Stromal cell of bone marrow (primary cell): ENCODE results near the gene TRPC4AP.
A peak's percentile ranks its signal among the peaks of the same experiment; 100 is the strongest.

ENCODE experiments used
- DNase-seq: peaks from one replicate; pipeline ENCODE4 v3.0.0-alpha.2; 2012; ENCODE audit warnings: low read depth

TRPC4AP gene

DNA sequence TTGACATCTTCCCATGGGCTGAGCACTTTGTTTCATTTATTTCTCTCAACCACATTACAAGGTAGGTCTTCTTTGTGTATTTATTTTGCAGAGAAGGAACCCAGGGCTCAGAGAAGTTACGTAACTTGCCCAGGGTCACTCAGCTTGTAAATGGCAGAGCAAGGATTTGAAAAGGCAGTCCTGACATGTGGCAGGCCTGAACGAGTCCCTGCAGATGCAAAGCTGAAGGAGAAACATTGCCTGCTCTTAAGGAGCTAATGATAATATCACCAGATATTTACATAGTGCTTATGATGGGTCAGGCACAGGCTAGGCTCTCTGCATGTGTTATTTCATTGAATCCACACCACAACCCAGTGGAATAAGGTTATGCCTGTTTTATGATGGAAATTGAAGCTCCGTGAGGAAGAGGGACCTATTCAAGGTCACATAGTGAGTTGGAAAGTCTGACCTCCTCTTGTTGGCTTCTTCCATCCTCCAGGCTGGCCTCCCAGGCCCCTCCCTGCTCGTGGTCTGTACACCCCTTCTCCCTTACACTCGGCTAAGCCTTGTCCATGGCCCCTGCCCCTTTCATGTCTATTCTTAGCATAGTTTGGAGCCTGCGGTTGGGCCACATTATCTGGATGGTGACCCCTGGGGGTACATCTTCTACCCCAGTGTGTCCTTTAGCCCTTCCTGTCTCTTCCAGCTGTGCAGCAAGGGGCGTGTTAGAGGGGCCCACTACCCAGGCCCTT lies 124.4 kb downstream of the TRPC4AP start:
- DNase-seq: no peak

- DNase-seq: no peak
These were observed 125.2 kb downstream of the TRPC4AP start for GRCh38 chr20:34967421-34967820.

DNA sequence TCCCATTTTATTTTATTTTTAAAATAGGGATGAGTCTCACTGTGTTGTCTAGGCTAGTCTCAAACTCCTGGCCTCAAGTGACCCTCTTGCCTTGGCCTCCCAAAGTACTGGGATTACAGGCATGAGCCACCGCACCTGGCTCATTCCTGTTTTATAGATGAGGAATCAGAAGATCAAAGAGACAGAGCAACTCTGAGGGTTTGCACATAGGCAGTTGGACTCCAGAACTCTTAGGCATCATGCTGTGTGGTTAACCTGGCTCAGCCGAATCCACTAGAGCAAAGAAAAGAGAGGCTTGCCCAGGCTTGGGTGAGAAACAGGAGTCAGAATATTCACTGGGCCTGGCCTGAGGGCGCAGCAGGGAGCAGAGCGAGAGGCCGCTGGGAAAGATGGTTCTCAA lies 127.6 kb downstream of the TRPC4AP start:
- DNase-seq: no peak

DNA sequence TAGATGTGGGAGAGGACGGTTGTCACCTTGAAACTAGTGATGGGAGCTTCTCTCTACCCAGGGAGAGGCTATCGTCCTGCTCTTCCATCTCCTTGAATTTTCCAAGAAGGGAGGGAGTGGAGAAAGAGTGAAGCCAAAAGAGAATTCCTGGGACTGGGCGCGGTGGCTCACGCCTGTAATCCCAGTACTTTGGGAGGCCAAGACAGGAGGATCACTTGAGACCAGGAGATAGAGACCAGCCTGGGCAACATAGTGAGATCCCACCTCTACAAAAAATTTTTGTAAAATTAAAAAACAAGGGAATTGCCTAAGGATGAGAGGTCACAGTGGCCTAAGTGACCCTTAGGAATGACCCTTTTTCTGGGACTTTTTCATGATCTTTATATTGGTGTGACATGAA lies 128.1 kb downstream of the TRPC4AP start:
- DNase-seq: no peak

- DNase-seq: no peak
These were observed 135.7 kb downstream of the TRPC4AP start for GRCh38 chr20:34956751-34957472.

- no peak for DNase-seq
These were observed 136.6 kb downstream of the TRPC4AP start for GRCh38 chr20:34956041-34956458.

DNA sequence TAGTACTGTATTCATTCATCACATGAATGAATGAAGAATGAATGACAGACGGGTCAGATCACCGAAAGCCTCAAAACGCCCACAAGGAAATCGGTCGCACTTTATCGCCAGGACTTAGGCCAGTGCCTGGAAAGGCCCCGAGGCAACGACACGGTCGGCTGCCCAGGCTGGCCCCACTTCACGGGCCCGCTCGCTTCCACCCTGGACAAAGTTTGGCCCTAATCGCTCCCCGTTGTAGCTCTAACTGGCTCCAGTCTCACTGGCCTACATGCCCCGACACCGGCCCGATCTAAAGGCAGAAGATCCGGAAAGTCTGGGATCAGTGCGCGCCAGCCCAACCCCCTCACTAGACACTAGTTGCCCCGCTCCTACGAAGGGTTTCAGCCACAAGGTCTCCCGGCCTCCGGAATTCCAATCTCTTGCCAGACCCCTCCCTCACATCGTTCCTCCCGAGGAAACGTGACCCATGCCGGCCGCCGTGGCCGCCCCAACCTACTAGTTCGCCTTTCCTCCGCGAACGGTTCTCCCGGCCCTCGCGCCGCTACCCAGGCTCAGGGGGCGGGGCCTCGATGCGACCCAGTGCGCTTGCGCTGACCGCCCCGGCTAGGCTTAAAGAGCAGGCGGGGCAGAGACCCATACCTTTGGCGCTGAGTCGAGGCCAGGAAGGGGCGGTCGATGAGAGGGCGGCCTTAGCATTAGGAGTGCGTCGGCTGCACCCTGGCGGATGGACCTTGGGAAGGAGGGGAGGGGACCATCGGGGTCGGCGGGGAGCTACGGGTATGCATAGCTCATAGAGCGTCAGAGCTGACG lies 137.2 kb downstream of the TRPC4AP start, which contains the start of the genes GSS and MYH7B:
Gene GSS, minus strand, starts transcription at position 576 of the 810 bp plus-strand sequence. CDS start 3,954 bp downstream, outside the sequence.
Gene MYH7B, plus strand, starts transcription at position 638 of the 810 bp plus-strand sequence. CDS start 22,138 bp downstream, outside the sequence.
- peak; percentile 90 for DNase-seq

GRCh38 chr20:34954904-34955230 lies 137.7 kb downstream of the TRPC4AP start:
- no peak for DNase-seq

GRCh38 chr20:34953960-34954359 lies 138.6 kb downstream of the TRPC4AP start:
- DNase-seq: no peak

GRCh38 chr20:34952671-34953070 lies 139.9 kb downstream of the TRPC4AP start:
- DNase-seq: no peak
